ENCODE measurements around the gene RNPS1. TPM values are rescaled to one million over a fixed set of nuclear protein-coding genes. Genes with fewer than 3 reads are reported as not detected.

Gene RNPS1
- total and polyA plus RNA-seq, 2 donors (not counting 1 experiment from before 2014, with no cell fraction given): 209 to 265 TPM

DNA sequence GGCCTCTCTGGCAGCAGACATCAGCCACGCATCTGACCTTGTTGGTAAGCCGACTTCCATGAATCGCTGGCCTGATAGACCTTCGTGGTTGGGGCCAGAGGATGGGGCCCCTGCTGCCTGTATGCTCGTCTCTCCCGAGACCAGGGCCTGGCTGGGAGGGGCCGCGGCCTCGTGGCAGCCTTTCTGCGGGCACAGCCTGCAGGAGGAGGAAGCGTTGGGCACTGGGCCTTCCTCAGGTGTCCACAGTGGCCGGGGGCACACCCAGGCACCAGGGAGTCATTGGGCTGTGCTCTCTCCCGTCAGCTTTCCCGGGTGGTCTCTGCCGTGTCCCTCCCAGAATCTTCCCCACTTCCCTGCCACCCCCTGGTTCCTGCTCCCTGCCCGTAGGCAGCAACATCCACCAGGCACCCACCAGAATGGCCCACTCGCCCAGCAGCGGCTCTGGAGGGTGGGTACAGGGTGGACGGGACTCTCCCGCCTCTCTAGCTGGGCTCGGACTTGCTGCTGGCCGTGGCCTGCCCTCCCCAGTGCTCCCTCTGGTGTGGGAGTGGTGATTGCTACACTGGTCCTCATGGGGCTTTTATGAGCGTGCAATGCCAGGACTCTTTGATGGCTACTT is 38.2 kb downstream of the RNPS1 start:
- ATAC-seq (ENCODE audit: low read depth) (no peak), DNase-seq (no peak)
- Histone ChIP-seq H2AFZ (ENCODE audit: insufficient read depth, low read depth, low read length, poor library complexity, severe bottlenecking) (no peak overlapping the region), H4K20me1 (ENCODE audit: control insufficient read depth, insufficient read depth, low read length, poor library complexity, severe bottlenecking) (peaks cover 43% of the 10 kb centered on the region), H3K4me3 (ENCODE audit: control extremely low read depth in 1 of 5, extremely low read depth in 1 of 5, insufficient read depth in 1 of 5, low read depth in 2 of 5, low read length in 4 of 5) (no peak overlapping the region), H3K27me3 (replicated peaks in 1 of 4; ENCODE audit: control extremely low read depth in 1 of 4, control insufficient read depth in 3 of 4, insufficient read depth in 4 of 4, low read length in 3 of 4) (no peaks in the 10 kb centered on the region), H3K4me1 (ENCODE audit: control insufficient read depth in 2 of 2, insufficient read depth in 2 of 2, low read length in 2 of 2) (peaks cover 0 to 1% of the 10 kb centered on the region in 2 donors), H3K9ac (ENCODE audit: low read length) (no peak overlapping the region), H3K27ac (ENCODE audit: low read length in 2 of 2) (no peak overlapping the region), H3K36me3 (replicated peaks in 1 of 2; ENCODE audit: control extremely low read depth in 1 of 2, control insufficient read depth in 1 of 2, extremely low read depth in 1 of 2, insufficient read depth in 2 of 2, low read length in 1 of 2) (peaks cover 0 to 53% of the 10 kb centered on the region in 2 experiments), H3K79me2 (ENCODE audit: control insufficient read depth, insufficient read depth, low read length) (peaks cover 35% of the 10 kb centered on the region), H3K4me2 (replicated peaks; ENCODE audit: low read depth, low read length, poor library complexity, severe bottlenecking) (no peak overlapping the region), H3K9me3 (ENCODE audit: control extremely low read depth in 1 of 3, control insufficient read depth in 2 of 3, insufficient read depth in 1 of 3, low read length in 2 of 3) (no peaks in the 10 kb centered on the region)
- H3K4me1 Mint-ChIP-seq: peaks cover 13% of the 10 kb centered on the region
- no peak overlapping the region for H3K27ac Mint-ChIP-seq
- no peaks in the 10 kb centered on the region for H3K27me3 Mint-ChIP-seq
- intact Hi-C loops (cut with micrococcal nuclease): no loop called here
- no peaks in the 10 kb centered on the region for H3K9me3 Mint-ChIP-seq (ENCODE audit: insufficient read depth)
- TF ChIP-seq EZH2 (IDR thresholded peaks at IDR 0.05; ENCODE audit: borderline replicate concordance, insufficient read depth, low read depth, low read length, poor library complexity, severe bottlenecking) (no peak), CTCF (IDR thresholded peaks at IDR 0.05) (no peak)
- ChIA-PET POLR2A (no interaction called here), CTCF (no interaction called here)
- WGBS (ENCODE audit: insufficient coverage): 95% methylated on average over 21 of the region's 23 CpGs
- no peak overlapping the region for H3K4me3 Mint-ChIP-seq

GRCh38 chr16:2229091-2229490 is 38.8 kb downstream of the RNPS1 start:
- Mint-ChIP-seq H3K27me3 (no peaks in the 10 kb centered on the region), H3K4me1 (peaks cover 20% of the 10 kb centered on the region), H3K9me3 (ENCODE audit: insufficient read depth) (no peaks in the 10 kb centered on the region), H3K4me3 (no peak overlapping the region), H3K27ac (no peak overlapping the region)
- peaks cover 6 to 8% of the 10 kb centered on the region in 2 donors for H3K4me1 ChIP-seq (ENCODE audit: control insufficient read depth in 2 of 2, insufficient read depth in 2 of 2, low read length in 2 of 2)
- no peak for ATAC-seq (ENCODE audit: low read depth)
- peaks cover 44% of the 10 kb centered on the region for H4K20me1 ChIP-seq (ENCODE audit: control insufficient read depth, insufficient read depth, low read length, poor library complexity, severe bottlenecking)
- H3K79me2 ChIP-seq (ENCODE audit: control insufficient read depth, insufficient read depth, low read length): peaks cover 42% of the 10 kb centered on the region
- H3K36me3 ChIP-seq (replicated peaks in 1 of 2; ENCODE audit: control extremely low read depth in 1 of 2, control insufficient read depth in 1 of 2, extremely low read depth in 1 of 2, insufficient read depth in 2 of 2, low read length in 1 of 2): peaks cover 0 to 49% of the 10 kb centered on the region in 2 experiments
- no peak overlapping the region for H3K27ac ChIP-seq (ENCODE audit: low read length in 2 of 2)
- intact Hi-C loops (cut with micrococcal nuclease): no loop called here
- WGBS (ENCODE audit: insufficient coverage): 96% methylated on average over 8 of the region's 12 CpGs
- H3K27me3 ChIP-seq (replicated peaks in 1 of 4; ENCODE audit: control extremely low read depth in 1 of 4, control insufficient read depth in 3 of 4, insufficient read depth in 4 of 4, low read length in 3 of 4): no peaks in the 10 kb centered on the region
- H2AFZ ChIP-seq (ENCODE audit: insufficient read depth, low read depth, low read length, poor library complexity, severe bottlenecking): no peak overlapping the region
- H3K9ac ChIP-seq (ENCODE audit: low read length): no peak overlapping the region
- peaks cover 0 to under 1% (median 0%) of the 10 kb centered on the region in 3 donors for H3K9me3 ChIP-seq (ENCODE audit: control extremely low read depth in 1 of 3, control insufficient read depth in 2 of 3, insufficient read depth in 1 of 3, low read length in 2 of 3)
- CTCF ChIA-PET: interaction anchor here (1.3 kb wide), 1 partner anchor 22 kb away, joined by 3 read pairs; the partner anchor contains the start of gene ECI1
- no peak overlapping the region for H3K4me3 ChIP-seq (ENCODE audit: control extremely low read depth in 1 of 5, extremely low read depth in 1 of 5, insufficient read depth in 1 of 5, low read depth in 2 of 5, low read length in 4 of 5)
- no peak overlapping the region for H3K4me2 ChIP-seq (replicated peaks; ENCODE audit: low read depth, low read length, poor library complexity, severe bottlenecking)
- no peak for DNase-seq
- TF ChIP-seq CTCF (IDR thresholded peaks at IDR 0.05) (no peak), EZH2 (IDR thresholded peaks at IDR 0.05; ENCODE audit: borderline replicate concordance, insufficient read depth, low read depth, low read length, poor library complexity, severe bottlenecking) (no peak)
- POLR2A ChIA-PET: no interaction called here

Data from B cell (primary cell).